Measurements from ENCODE around the gene C4orf50.

DNA sequence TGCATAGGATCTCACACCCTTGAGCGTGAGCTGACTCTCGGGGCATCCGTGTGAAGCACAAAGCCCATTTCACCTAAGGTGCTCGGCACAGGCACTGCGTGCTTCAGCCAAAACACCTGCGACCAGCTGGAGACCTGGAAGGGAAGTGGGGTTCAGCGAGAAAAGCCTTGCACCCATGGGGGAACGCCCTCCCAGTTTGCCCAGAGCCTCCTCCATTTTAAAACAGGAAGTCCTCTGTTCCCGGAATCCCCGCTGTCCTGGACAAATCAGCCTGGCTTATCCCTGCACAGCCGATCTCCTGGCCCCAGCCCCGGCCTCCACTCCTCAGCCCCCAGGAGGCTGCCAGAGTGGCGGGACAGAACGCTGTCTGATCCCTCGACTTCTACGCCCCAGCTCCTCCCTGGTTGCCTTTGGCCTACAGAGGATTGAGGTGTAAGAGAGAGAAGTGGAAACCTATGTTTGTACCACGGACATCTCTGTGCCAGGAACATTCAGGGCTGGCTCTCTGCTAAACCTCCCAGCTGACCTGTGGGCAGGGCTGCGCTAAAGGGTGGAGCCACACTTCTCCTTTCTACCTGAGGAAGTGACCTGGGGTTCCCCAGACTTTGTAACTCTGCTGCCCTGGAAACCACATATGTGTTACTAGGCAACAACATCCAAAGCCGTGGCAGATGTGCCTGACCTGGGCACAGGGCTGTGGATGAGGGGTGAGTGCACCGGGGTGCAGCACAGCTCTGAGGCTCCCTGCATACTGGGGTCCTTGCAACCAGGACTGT is 3.8 kb upstream of the C4orf50 start:
- TF ChIP-seq LEF1 (IDR thresholded peaks at IDR 0.05; ENCODE audit: borderline replicate concordance) = no peak
- no peak for TF ChIP-seq L3MBTL2 (conservative IDR thresholded peaks at IDR 0.05)
- no peak for TF ChIP-seq ELF4 (IDR thresholded peaks at IDR 0.05)
- no peak for TF ChIP-seq SP1 (IDR thresholded peaks at IDR 0.05)
- no peak for TF ChIP-seq TARDBP (IDR thresholded peaks at IDR 0.05)
- TF ChIP-seq FOXA1 (IDR thresholded peaks at IDR 0.05) = no peak
- TF ChIP-seq SUZ12 (IDR thresholded peaks at IDR 0.05) = no peak
- no peak for TF ChIP-seq FOXM1 (IDR thresholded peaks at IDR 0.05; ENCODE audit: borderline replicate concordance)
- TF ChIP-seq, protein P1, sequence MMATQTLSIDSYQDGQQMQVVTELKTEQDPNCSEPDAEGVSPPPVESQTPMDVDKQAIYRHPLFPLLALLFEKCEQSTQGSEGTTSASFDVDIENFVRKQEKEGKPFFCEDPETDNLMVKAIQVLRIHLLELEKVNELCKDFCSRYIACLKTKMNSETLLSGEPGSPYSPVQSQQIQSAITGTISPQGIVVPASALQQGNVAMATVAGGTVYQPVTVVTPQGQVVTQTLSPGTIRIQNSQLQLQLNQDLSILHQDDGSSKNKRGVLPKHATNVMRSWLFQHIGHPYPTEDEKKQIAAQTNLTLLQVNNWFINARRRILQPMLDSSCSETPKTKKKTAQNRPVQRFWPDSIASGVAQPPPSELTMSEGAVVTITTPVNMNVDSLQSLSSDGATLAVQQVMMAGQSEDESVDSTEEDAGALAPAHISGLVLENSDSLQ (IDR thresholded peaks at IDR 0.05) = no peak
- TF ChIP-seq NFRKB (IDR thresholded peaks at IDR 0.05) = no peak
- TF ChIP-seq ZNF384 (IDR thresholded peaks at IDR 0.05) = no peak
- TF ChIP-seq FOXK2 (IDR thresholded peaks at IDR 0.05) = no peak
- TF ChIP-seq ARNT (IDR thresholded peaks at IDR 0.05) = no peak
